Measurements from ENCODE around the gene PHGDH. TPM values are rescaled to one million over a fixed set of nuclear protein-coding genes. Genes with fewer than 3 reads are reported as not detected.

The PHGDH gene
- 428 and 452 TPM in 2 replicates for total RNA-seq
- long read RNA-seq, transcript PHGDH-214 (12 exons, 1,558 nt) = minor isoform, 10 of 3,079 reads
- long read RNA-seq, transcript PHGDH-221 (5 exons, 1,180 nt) = minor isoform, 7 of 3,079 reads
- long read RNA-seq, transcript PHGDH-232 (12 exons, 1,774 nt) = minor isoform, 9 of 3,079 reads
- long read RNA-seq, transcript PHGDH-208 (12 exons, 2,096 nt) = major isoform, 2,963 of 3,079 reads
- long read RNA-seq, partial matches to known transcripts = 13 of 3,079 reads
- long read RNA-seq, other reads (novel, unspliced or antisense) = 63 of 3,079 reads

DNA sequence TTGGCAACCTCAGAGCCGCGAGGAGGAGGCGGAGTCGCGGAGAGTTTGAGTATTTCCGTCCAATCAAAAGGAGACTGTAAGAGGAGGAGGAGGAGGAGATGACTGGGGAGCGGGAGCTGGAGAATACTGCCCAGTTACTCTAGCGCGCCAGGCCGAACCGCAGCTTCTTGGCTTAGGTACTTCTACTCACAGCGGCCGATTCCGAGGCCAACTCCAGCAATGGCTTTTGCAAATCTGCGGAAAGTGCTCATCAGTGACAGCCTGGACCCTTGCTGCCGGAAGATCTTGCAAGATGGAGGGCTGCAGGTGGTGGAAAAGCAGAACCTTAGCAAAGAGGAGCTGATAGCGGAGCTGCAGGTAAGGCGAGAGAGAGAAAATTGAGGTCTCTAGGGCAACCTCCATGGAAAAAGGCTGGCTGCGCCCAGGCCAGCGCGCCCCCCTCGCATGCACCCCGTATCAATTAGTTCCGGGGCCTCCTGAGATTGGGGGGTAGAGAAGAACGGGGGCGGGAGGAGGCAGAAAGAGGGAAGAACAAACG, at the start of gene PHGDH:
Gene PHGDH (plus strand): TSS at position 131 of the 538 bp plus-strand sequence. CDS start 89 bp downstream, at position 220.
- no peaks in the 10 kb centered on the region for H3K9me3 Mint-ChIP-seq (ENCODE audit: low read depth)
- DNase-seq (ENCODE audit: low spot score, unreplicated experiment) = peak; percentile 36
- peaks cover 37% of the 10 kb centered on the region for H3K4me1 Mint-ChIP-seq (ENCODE audit: low read depth)
- peak within 1 kb of the TSS; percentile 97 for H3K4me3 Mint-ChIP-seq (ENCODE audit: low read depth)
- H3K27ac Mint-ChIP-seq = peak within 1 kb of the TSS; percentile 97
- TF ChIP-seq, protein P1, sequence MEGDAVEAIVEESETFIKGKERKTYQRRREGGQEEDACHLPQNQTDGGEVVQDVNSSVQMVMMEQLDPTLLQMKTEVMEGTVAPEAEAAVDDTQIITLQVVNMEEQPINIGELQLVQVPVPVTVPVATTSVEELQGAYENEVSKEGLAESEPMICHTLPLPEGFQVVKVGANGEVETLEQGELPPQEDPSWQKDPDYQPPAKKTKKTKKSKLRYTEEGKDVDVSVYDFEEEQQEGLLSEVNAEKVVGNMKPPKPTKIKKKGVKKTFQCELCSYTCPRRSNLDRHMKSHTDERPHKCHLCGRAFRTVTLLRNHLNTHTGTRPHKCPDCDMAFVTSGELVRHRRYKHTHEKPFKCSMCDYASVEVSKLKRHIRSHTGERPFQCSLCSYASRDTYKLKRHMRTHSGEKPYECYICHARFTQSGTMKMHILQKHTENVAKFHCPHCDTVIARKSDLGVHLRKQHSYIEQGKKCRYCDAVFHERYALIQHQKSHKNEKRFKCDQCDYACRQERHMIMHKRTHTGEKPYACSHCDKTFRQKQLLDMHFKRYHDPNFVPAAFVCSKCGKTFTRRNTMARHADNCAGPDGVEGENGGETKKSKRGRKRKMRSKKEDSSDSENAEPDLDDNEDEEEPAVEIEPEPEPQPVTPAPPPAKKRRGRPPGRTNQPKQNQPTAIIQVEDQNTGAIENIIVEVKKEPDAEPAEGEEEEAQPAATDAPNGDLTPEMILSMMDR (IDR thresholded peaks at IDR 0.05; ENCODE audit: unreplicated experiment) = no peak
- no peaks in the 10 kb centered on the region for H3K27me3 Mint-ChIP-seq
- H3K36me3 Mint-ChIP-seq (ENCODE audit: insufficient read depth) = peaks cover 2% of the 10 kb centered on the region

DNA sequence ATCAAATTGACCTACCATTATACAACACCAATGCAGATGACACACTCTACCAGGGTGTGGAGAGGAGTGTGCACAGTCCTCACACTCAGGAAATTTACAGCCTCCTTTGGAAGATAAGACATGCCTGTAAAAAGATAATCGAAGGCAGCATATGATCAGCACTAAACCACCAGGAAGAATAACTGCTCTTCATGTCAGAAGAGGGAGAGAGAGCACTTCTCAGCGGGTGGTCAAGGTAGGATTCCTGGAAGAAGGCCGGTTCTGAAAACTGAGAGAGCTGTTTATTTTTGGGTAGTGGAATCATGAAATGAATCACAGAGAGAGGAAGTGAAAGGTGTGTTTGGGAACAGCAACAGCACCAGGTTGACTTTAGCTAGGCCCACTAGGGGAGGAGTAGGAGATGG, 49.7 kb upstream of the PHGDH start:
- no peak overlapping the region for H3K27ac Mint-ChIP-seq
- TF ChIP-seq, protein P1 (IDR thresholded peaks at IDR 0.05; ENCODE audit: unreplicated experiment) = no peak
- DNase-seq (ENCODE audit: low spot score, unreplicated experiment) = no peak
- no peak overlapping the region for H3K4me3 Mint-ChIP-seq (ENCODE audit: low read depth)
- H3K36me3 Mint-ChIP-seq (ENCODE audit: insufficient read depth) = no peaks in the 10 kb centered on the region
- peaks cover 38% of the 10 kb centered on the region for H3K4me1 Mint-ChIP-seq (ENCODE audit: low read depth)
- H3K9me3 Mint-ChIP-seq (ENCODE audit: low read depth) = no peaks in the 10 kb centered on the region
- no peaks in the 10 kb centered on the region for H3K27me3 Mint-ChIP-seq

DNA sequence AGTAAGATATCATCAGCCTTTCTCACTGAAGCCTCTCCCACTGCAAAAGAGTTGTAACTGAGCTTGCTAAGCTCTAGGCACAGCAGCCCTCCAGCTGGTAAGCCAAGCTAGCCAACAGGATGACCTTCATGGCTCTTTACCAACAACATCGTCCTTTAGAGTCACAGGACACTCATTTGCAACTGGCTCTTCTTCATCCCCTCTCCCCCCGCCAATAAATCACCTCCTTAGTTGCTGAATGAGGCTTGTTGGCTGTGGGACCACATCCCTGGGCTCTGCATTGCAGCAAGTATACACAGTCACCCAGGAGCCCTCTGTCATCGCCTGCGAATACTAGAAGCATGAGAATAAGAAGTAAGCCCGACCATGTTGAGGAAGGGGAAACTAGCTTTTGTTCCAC, 47.7 kb upstream of the PHGDH start:
- H3K27me3 Mint-ChIP-seq = no peaks in the 10 kb centered on the region
- no peaks in the 10 kb centered on the region for H3K36me3 Mint-ChIP-seq (ENCODE audit: insufficient read depth)
- DNase-seq (ENCODE audit: low spot score, unreplicated experiment) = no peak

DNA sequence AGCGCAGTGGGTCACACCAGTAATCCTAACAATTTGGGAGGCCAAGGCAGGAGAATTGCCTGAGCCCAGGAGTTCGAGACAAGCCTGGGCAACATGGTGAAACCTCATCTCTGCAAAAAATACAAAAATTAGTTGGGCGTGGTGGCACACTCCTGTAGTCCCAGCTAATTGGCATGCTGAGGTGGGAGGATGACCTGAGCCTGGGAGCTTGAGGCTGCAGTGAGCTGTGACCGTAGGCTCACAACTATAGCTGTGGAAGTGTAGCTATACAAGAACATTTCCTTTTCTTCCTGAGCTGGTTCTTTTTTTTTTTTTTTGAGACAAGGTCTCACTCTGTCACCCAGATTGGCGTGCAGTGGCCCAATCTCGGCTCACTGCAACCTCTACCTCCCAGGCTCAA, 44.6 kb upstream of the PHGDH start:
- no peak for DNase-seq (ENCODE audit: low spot score, unreplicated experiment)
- TF ChIP-seq, protein P1 (IDR thresholded peaks at IDR 0.05; ENCODE audit: unreplicated experiment) = no peak
- Mint-ChIP-seq H3K9me3 (ENCODE audit: low read depth) (no peaks in the 10 kb centered on the region), H3K27me3 (no peaks in the 10 kb centered on the region), H3K4me3 (ENCODE audit: low read depth) (no peak overlapping the region), H3K27ac (no peak overlapping the region), H3K36me3 (ENCODE audit: insufficient read depth) (no peaks in the 10 kb centered on the region), H3K4me1 (ENCODE audit: low read depth) (peaks cover 13% of the 10 kb centered on the region)

More for the DNA sequence above, 47.7 kb upstream of the PHGDH start:
- Mint-ChIP-seq H3K27ac (no peak overlapping the region), H3K4me3 (ENCODE audit: low read depth) (no peak overlapping the region), H3K4me1 (ENCODE audit: low read depth) (peaks cover 38% of the 10 kb centered on the region), H3K9me3 (ENCODE audit: low read depth) (no peaks in the 10 kb centered on the region)
- TF ChIP-seq, protein P1 (IDR thresholded peaks at IDR 0.05; ENCODE audit: unreplicated experiment) = no peak

DNA sequence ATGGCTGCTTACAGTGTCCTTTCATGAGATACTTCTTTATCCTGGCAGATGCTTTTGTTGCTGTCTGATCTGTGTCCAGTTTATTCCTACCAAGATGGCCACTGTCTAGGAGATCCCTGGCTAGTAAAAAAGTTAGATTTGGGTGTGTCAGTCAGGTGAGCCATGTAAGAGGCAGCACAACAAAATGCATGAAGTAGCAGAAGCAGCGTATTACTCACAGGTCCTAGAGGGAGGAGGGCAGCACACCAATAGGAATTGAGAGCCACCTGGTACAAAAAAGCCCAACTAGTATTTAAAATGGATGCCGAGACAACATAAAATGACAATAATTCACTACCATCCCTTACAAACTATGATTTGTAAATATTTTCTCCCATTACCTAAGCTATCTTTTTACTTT, 40.8 kb upstream of the PHGDH start:
- Mint-ChIP-seq H3K27ac (no peak overlapping the region), H3K36me3 (ENCODE audit: insufficient read depth) (no peaks in the 10 kb centered on the region), H3K27me3 (no peaks in the 10 kb centered on the region), H3K4me1 (ENCODE audit: low read depth) (peaks cover 29% of the 10 kb centered on the region), H3K4me3 (ENCODE audit: low read depth) (no peak overlapping the region), H3K9me3 (ENCODE audit: low read depth) (no peaks in the 10 kb centered on the region)
- TF ChIP-seq, protein P1 (IDR thresholded peaks at IDR 0.05; ENCODE audit: unreplicated experiment) = no peak
- no peak for DNase-seq (ENCODE audit: low spot score, unreplicated experiment)

Measured in progenitor cell of endocrine pancreas (in vitro differentiated cells).